Fibroblast of skin of right biceps (primary cell): ENCODE data around the gene NRDC.
"Not testable (repeated sequence)": the region's sequence is repeated elsewhere in the genome, so short reads cannot be mapped to it uniquely, and the experiment has no call there.

ENCODE experiments used
- DNase-seq: peaks from one replicate; pipeline ENCODE4 v3.0.0-alpha.2; 2013

NRDC gene

DNA sequence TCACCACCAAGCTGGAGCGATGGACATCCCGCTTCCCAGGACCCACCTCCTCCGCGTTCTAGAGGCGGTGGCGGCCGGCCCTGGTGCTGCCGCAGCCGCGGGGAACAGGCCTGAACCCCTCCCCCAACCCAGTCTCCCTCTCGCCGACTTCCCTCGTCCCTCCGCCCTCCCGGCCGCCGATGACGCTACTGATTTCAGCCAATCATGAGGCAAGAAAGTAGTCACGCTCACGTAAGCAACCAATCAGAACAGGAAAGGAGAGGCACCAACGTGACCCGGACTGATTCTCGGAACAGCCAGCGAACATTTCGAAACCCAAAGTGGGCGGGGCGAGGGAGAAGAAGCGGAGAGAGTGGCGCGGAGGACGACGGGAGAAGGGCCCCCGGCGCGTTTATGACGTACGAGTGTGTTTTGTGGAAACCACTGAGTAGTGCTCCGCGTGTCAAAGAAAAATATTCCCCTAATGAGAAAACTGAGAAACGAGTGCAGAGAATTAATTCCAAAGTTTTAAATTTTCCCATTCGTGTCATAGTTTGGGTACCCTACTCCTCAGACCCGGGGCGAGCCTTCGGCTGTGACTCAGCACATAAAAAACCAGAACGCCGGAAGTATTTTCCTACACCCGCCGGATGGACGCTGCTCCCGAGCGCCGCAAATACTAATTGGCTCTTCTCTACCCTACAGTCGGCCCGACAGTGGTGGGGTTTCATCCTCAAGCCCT lies at the start of gene NRDC:
NRDC (minus strand) TSS at position 112 of the 721 bp plus-strand sequence. CDS start 112 bp downstream, outside the sequence.
- peak; percentile 100 for DNase-seq

GRCh38 chr1:51927029-51927428 lies 48.5 kb upstream of the NRDC start:
- DNase-seq: peak; percentile 79

DNA sequence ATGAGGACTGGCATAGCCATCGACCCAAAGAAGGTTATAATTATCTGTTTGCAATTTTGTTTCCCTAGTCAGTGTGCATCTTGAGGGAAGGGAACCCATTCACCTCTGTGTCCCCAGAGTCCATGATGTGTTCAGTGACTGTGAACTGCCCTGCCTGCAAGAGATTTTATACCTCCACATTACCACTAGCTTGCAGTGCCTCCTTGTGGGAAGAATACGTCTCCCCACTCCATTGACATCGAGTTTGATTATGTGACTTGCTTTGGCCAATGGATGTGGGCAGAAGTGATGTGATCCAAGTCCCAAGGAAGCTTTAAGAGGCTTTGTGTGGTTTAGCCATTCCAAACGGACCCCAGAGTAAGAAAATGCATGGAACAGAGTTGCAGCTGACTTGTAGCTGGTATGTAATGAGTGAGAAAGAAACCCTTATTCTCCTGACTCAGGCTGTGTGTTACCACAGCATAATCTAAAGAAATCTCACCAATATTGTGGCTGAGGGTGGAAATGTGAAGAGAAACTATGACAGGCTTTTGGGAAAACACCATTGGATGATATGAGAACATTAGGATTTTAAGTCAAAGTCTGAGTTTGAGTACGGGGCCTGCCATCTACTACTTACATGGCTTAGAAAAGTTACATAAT lies 47.8 kb upstream of the NRDC start:
- peak; percentile 79 for DNase-seq

DNA sequence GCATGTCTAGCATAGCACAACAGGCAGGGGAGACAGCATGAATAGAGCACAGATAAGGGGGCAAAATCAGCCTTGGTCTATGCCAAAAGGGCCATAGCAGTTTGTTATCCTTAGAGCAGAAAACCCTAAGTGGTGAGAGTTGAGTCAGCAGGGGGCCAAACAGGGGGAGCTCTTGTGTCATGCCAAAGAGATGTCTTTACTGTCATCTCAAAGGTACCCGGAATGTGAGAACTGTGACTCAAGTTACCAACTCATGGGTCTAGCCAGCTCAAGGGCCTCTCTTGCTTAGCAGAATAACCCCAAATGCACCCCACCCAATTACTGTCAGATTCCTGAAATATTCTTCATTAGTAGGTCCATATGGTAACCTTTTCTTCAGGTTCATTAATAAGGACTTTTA lies 45.9 kb upstream of the NRDC start:
- DNase-seq: peak; percentile 96

DNA sequence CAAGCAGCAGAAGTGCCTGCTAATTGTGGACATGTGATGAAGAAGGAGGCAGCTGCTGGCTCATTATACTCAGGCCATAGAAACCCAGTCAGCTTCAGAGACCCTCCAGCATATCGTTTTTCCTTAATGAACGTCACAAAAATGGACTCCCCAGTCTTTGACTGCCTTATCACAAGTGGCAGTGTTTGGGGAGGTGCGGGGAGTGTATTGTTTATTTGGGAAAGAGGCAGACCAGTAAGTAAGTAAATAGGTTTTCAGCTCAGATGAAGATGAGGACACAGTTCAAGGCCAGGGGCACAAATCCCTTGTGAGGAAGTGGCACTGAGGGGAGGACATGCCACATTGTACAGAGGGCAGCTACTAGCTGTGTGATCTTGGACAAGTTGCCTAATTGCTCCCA lies 43.5 kb upstream of the NRDC start:
- no peak for DNase-seq

- no peak for DNase-seq
These were observed 41.6 kb upstream of the NRDC start for GRCh38 chr1:51920130-51920529.

DNA sequence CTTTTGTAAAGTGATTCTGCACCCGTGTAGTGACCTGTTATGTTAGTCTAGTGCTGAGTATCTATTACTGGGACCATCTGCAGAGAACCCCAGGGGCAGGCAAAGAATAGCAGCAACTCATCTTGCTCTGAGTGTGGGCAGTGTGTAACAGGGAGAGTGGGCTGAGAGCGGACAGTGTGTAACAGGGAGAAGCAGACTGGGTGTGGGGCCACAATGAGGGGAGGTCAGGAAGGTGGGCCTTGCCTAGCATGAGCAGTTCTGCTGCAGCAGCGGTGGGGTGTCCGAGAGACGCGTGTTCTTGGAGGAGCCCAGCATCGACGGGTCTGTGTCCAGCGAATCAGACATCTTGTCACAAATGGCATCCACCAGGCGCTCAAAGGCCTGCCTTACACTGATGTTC lies 41.2 kb upstream of the NRDC start:
- DNase-seq: no peak

- DNase-seq: peak; percentile 84
These were observed 38.3 kb upstream of the NRDC start for GRCh38 chr1:51916587-51917405.

DNA sequence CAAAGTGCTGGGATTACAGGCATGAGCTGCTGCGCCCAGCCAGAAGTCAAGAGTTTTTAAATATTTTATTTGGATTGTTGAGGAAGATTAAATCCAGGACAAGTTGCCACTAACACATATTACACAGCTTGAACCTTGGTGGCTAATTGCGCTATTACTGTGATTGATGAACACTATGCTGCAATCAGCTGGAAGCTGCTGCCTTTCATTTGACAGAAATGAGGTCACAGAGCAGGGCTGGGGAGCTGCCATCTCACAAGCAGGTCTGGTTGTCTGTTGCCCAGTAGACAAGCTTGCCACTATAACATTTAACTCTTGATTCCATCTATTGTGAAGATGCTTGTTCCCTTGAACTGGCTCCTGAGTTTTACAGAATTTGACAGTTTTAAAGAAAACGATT lies 37.4 kb upstream of the NRDC start:
- peak; percentile 36 for DNase-seq

DNA sequence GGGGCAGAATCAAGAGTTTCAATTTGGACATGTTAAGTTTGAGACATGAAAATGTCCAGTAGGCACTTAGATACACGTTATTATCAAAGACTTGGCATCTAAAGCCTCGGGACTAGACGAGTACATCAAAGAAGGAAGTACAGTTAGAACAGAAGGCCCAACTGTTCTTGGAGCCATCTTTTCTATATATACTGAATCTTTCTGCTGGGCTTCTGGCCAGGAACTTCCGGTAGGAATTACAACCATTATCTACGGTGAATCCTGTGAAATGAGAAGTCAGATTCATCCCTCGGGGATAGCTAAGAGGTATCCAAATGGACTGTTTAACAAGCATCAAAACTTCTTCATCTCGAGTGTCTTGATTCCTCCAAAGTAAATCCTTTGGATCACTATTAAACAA lies 34.4 kb upstream of the NRDC start:
- no peak for DNase-seq

GRCh38 chr1:51910221-51911000 lies 31.9 kb upstream of the NRDC start:
- DNase-seq: no peak

DNA sequence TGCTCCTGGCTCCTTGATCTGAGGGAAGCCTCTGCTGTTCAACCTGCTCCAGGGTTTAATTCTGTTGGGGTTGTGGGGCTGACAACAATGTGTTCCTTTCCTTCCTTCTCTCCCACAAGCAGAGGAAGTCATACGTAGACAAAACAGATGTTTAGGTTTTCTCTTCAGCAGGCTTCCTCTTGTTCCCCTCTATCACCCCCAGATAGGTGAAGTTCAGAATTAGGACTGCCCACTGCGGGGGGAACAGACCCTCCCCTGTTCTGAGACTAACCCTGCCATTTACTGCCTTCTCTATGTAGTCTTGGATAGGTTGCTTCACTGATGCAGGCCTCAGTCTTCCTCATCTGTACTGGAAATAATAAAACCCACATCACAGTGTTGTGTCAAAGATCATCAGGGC lies 30.0 kb upstream of the NRDC start:
- DNase-seq: no peak

- no peak for DNase-seq
These were observed 28.7 kb upstream of the NRDC start for GRCh38 chr1:51907079-51907702.

- peak; percentile 44 for DNase-seq
These were observed 28.0 kb upstream of the NRDC start for GRCh38 chr1:51906306-51907078.

DNA sequence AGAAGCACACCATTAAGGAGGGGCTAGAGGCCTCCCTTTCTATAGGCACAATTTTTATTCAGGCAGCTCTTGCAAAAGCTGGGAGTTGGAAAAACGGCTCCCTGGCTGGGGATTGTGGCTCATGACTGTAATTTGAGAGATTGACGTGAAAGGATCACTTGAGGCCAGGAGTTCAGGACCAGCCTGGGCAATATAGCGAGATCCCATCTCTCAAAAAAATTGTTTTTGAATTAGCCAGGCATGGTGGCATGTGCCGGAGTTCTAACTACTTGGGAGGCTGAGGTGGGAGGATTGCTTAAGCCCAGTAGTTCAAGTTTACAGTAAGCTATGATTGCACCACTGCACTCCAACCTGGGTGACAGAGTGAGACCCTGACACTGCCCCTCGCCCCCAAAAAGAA lies 23.9 kb upstream of the NRDC start:
- no peak for DNase-seq

GRCh38 chr1:51901151-51901550 lies 22.6 kb upstream of the NRDC start:
- DNase-seq: no peak

DNA sequence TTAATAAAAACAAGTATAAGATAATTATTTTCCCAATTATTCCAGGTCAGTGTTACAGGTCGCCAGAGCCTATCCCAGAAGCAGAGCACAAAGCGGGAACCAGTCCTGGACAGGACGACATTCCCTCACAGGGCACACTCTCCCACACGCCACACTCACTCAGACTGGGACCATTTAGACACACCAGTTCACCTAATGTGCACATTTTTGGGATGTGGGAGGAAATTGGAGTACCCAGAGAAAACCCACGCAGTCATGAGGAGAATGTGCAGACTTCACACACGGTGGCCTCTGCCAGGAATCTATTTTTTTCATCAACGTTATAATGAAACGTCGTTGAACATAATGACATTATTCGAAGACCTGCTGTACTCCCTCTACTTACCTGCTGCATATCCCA lies 20.5 kb upstream of the NRDC start:
- peak; percentile 26 for DNase-seq

- DNase-seq: peak; percentile 99
These were observed 19.7 kb upstream of the NRDC start for GRCh38 chr1:51898090-51898734.

DNA sequence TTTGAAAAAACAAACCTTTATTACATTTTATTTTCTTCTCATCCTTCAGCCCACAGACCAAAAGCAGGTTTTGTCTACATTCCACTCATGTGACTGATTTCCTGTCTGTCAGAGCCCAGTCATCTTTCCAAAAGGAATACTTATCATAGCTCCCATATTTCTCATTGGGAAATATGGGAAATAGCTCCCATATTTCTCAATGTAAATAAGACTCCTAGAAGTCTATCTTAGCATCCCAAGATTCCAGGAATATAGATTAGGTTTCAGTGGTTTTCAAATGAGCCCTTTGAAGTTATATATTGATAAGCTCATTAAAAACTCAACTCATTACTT lies 19.1 kb upstream of the NRDC start:
- DNase-seq: peak; percentile 98

DNA sequence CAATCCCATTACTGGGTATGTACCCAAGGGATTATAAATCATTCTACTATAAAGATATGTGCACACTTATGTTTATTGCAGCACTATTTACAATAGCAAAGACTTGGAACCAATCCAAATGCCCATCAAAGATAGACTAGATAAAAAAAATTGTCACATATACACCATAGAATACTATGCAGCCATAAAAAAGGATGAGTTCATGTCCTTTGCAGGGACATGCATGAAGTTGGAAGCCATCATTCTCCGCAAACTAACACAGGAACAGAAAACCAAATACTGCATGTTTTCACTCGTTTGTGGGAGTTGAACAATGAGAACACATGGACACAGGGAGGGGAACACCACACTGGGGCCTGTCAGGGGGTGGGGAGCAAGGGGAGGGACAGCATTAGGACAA lies 16.2 kb upstream of the NRDC start:
- not testable (repeated sequence) for DNase-seq

- no peak for DNase-seq
These were observed 265 bp downstream of the NRDC start for GRCh38 chr1:51878308-51878615.
